RWPE2 (cell line): Measurements from ENCODE around the gene TENM4.

ENCODE experiments used
- ATAC-seq: fragments of 200-7000 bp; cut with Tn5 transposase; 3 replicates; pipeline ENCODE4 v1.9.1; 2021; ENCODE audit warnings: low read depth
- DNase-seq: peaks from one replicate; pipeline ENCODE4 v3.0.0-alpha.2; 2020; ENCODE audit warnings: low spot score
- H3K27ac ChIP-seq: fragments of 450-650 bp; 2 replicates; pipeline ENCODE4 v1.5.1; 2017; ENCODE audit warnings: mild to moderate bottlenecking; ENCODE audit not compliant: poor library complexity, severe bottlenecking
- H3K27me3 ChIP-seq: fragments of 250-450 bp; sonication (Bioruptor Pico); 2 replicates; pipeline ENCODE4 v1.5.1; 2021; ENCODE audit warnings: mild to moderate bottlenecking, moderate library complexity; ENCODE audit not compliant: insufficient read depth, poor library complexity, severe bottlenecking
- H3K36me3 ChIP-seq: fragments of 250-450 bp; sonication (Bioruptor Pico); 2 replicates; pipeline ENCODE4 v1.5.1; 2020; ENCODE audit warnings: low read depth, mild to moderate bottlenecking, moderate library complexity
- H3K4me1 ChIP-seq: fragments of 250-450 bp; sonication (Bioruptor Pico); 2 replicates; pipeline ENCODE4 v1.5.1; 2021; ENCODE audit warnings: mild to moderate bottlenecking, moderate library complexity; ENCODE audit not compliant: insufficient read depth, poor library complexity, severe bottlenecking
- H3K4me3 ChIP-seq: fragments of 250-450 bp; sonication (Bioruptor Pico); 2 replicates; pipeline ENCODE4 v1.5.1; 2021; ENCODE audit warnings: mild to moderate bottlenecking, moderate library complexity; ENCODE audit not compliant: severe bottlenecking
- H3K9me3 ChIP-seq: fragments of 250-450 bp; sonication (Bioruptor Pico); 2 replicates; pipeline ENCODE4 v1.5.1; 2021; ENCODE audit warnings: mild to moderate bottlenecking, moderate library complexity; ENCODE audit not compliant: severe bottlenecking
- TF ChIP-seq, protein P1 (sequence below): fragments of 450-650 bp; IDR thresholded peaks from one replicate; pipeline ENCODE4 v1.5.1; 2017; ENCODE audit warnings: mild to moderate bottlenecking, moderate library complexity; ENCODE audit not compliant: poor library complexity, severe bottlenecking

Gene TENM4

DNA sequence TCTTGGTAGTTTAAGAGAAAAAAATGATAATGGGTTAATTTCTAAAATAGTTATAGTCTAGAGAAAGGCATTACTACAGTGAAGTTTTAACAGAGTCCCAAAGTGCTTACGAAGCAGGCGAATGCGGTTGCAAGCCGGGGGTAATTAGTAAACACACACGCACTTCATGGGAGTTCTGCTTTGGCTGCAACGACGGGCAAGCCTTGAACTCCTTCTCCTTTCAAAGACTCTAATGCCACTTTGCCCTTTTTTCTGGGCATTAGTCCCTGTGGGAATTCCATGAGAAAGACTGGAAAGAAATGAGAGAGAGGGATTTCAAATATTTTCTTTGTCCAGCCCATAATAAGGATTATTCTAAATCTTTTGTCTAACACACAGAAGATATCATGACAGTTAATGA lies 66.1 kb downstream of the TENM4 start:
- no peaks in the 10 kb centered on the region for H3K36me3 ChIP-seq
- peaks cover 14% of the 10 kb centered on the region for H3K4me1 ChIP-seq
- TF ChIP-seq, protein P1, sequence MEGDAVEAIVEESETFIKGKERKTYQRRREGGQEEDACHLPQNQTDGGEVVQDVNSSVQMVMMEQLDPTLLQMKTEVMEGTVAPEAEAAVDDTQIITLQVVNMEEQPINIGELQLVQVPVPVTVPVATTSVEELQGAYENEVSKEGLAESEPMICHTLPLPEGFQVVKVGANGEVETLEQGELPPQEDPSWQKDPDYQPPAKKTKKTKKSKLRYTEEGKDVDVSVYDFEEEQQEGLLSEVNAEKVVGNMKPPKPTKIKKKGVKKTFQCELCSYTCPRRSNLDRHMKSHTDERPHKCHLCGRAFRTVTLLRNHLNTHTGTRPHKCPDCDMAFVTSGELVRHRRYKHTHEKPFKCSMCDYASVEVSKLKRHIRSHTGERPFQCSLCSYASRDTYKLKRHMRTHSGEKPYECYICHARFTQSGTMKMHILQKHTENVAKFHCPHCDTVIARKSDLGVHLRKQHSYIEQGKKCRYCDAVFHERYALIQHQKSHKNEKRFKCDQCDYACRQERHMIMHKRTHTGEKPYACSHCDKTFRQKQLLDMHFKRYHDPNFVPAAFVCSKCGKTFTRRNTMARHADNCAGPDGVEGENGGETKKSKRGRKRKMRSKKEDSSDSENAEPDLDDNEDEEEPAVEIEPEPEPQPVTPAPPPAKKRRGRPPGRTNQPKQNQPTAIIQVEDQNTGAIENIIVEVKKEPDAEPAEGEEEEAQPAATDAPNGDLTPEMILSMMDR: no peak
- no peak for ATAC-seq
- no peak overlapping the region for H3K27ac ChIP-seq
- H3K9me3 ChIP-seq: no peaks in the 10 kb centered on the region
- no peaks in the 10 kb centered on the region for H3K27me3 ChIP-seq
- H3K4me3 ChIP-seq: no peak overlapping the region
- DNase-seq: no peak

GRCh38 chr11:79371724-79372123 lies 69.1 kb downstream of the TENM4 start:
- Histone ChIP-seq H3K4me3 (no peak overlapping the region), H3K36me3 (no peaks in the 10 kb centered on the region), H3K9me3 (no peaks in the 10 kb centered on the region), H3K27me3 (no peaks in the 10 kb centered on the region), H3K27ac (no peak overlapping the region), H3K4me1 (peaks cover 14% of the 10 kb centered on the region)
- DNase-seq (no peak), ATAC-seq (no peak)
- TF ChIP-seq, protein P1: no peak

DNA sequence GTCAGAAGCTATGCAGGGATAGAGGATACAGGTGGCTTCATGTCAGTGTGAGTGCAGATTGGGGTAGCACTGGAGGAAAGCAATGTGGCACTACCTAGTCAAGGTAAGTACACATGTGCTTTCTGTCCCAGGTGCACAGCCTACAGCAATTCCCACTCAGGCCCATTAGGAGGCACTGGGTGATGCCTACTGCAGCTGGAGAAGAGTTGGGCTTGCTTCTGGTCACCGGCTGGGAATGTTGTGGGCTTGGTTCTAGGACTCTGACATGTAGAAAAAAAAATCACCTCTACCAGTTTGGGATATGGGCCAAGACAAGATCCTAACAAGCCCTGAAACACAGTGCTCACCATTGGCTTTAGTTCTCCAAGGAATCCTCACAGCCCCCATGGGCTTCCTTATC lies 69.7 kb downstream of the TENM4 start:
- TF ChIP-seq, protein P1: peak; percentile 10
- Histone ChIP-seq H3K27ac (no peak overlapping the region), H3K27me3 (no peaks in the 10 kb centered on the region), H3K36me3 (no peaks in the 10 kb centered on the region), H3K9me3 (no peaks in the 10 kb centered on the region), H3K4me1 (peaks cover 9% of the 10 kb centered on the region), H3K4me3 (no peak overlapping the region)
- DNase-seq: no peak
- peak; percentile 83 for ATAC-seq

- DNase-seq: no peak
- H3K9me3 ChIP-seq: no peaks in the 10 kb centered on the region
- no peak overlapping the region for H3K27ac ChIP-seq
- no peaks in the 10 kb centered on the region for H3K27me3 ChIP-seq
- H3K36me3 ChIP-seq: no peaks in the 10 kb centered on the region
- peaks cover 2% of the 10 kb centered on the region for H3K4me1 ChIP-seq
- no peak for ATAC-seq
- TF ChIP-seq, protein P1: no peak
- no peak overlapping the region for H3K4me3 ChIP-seq
Measured at GRCh38 chr11:79369055-79369454, 71.8 kb downstream of the TENM4 start.

DNA sequence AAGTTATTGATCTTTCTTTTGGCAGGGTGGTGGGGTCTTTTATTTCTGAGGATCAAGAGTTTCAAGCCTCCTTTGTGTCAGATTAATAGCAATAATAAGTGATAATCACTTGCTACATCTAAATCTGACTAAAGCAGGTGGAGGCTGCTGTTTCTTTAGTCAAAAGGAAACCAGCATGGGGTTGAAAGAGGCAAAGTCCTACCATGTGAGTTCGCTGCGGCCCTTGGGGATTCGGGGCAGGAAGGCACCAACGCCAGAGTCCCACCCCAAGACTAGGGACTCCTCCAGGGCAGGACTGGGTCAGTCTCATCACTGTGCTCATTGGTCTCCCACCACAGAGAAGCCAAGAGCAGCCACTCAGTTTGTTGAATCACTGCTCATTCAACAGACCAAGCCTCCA lies 73.0 kb downstream of the TENM4 start:
- Histone ChIP-seq H3K27ac (no peak overlapping the region), H3K9me3 (no peaks in the 10 kb centered on the region), H3K4me1 (peaks cover 13% of the 10 kb centered on the region), H3K27me3 (no peaks in the 10 kb centered on the region), H3K4me3 (no peak overlapping the region), H3K36me3 (no peaks in the 10 kb centered on the region)
- no peak for ATAC-seq
- TF ChIP-seq, protein P1: no peak
- no peak for DNase-seq
